GM19438 (cell line): ENCODE results near the gene DENND1A.

Experiments
- ATAC-seq: cut with Tn5 transposase; IDR thresholded peaks from one replicate; pipeline ENCODE4 v1.9.1; 2021; ENCODE audit warnings: low read depth; ENCODE audit not compliant: unreplicated experiment

Gene DENND1A

GRCh38 chr9:123552530-123552929 lies 377.4 kb downstream of the DENND1A start:
- ATAC-seq: no peak

GRCh38 chr9:123551734-123552133 lies 378.2 kb downstream of the DENND1A start:
- ATAC-seq: no peak

- ATAC-seq: no peak
Measured at GRCh38 chr9:123550797-123551196, 379.1 kb downstream of the DENND1A start.

GRCh38 chr9:123550012-123550411 lies 379.9 kb downstream of the DENND1A start:
- no peak for ATAC-seq

GRCh38 chr9:123548741-123549545 lies 381.0 kb downstream of the DENND1A start:
- ATAC-seq: no peak

GRCh38 chr9:123544007-123544827 lies 385.7 kb downstream of the DENND1A start:
- ATAC-seq: no peak

- ATAC-seq: no peak
Measured at GRCh38 chr9:123543492-123543891, 386.4 kb downstream of the DENND1A start.

- no peak for ATAC-seq
Measured at GRCh38 chr9:123542435-123543225, 387.3 kb downstream of the DENND1A start.

GRCh38 chr9:123541411-123541810 lies 388.5 kb downstream of the DENND1A start:
- no peak for ATAC-seq

- ATAC-seq: no peak
Measured at GRCh38 chr9:123540457-123540856, 389.5 kb downstream of the DENND1A start.

GRCh38 chr9:123537809-123538208 lies 392.1 kb downstream of the DENND1A start:
- no peak for ATAC-seq

- no peak for ATAC-seq
Measured at GRCh38 chr9:123536455-123536868, 393.5 kb downstream of the DENND1A start.

GRCh38 chr9:123534336-123534735 lies 395.6 kb downstream of the DENND1A start:
- ATAC-seq: no peak

- no peak for ATAC-seq
Measured at GRCh38 chr9:123530244-123530643, 399.7 kb downstream of the DENND1A start.

- no peak for ATAC-seq
Measured at GRCh38 chr9:123528501-123528900, 401.4 kb downstream of the DENND1A start.

GRCh38 chr9:123527981-123528380 lies 401.9 kb downstream of the DENND1A start:
- no peak for ATAC-seq

- no peak for ATAC-seq
Measured at GRCh38 chr9:123525957-123526356, 404.0 kb downstream of the DENND1A start.

- ATAC-seq: no peak
Measured at GRCh38 chr9:123525424-123525823, 404.5 kb downstream of the DENND1A start.

GRCh38 chr9:123524866-123525265 lies 405.1 kb downstream of the DENND1A start:
- no peak for ATAC-seq

- no peak for ATAC-seq
Measured at GRCh38 chr9:123523845-123524244, 406.1 kb downstream of the DENND1A start.

GRCh38 chr9:123523001-123523400 lies 406.9 kb downstream of the DENND1A start:
- no peak for ATAC-seq
